Lower leg skin (tissue), 3 donors: ENCODE measurements around the gene CEP295NL.

Source experiments
- CTCF ChIP-seq, 3 donors: fragments of 450-650 bp; IDR thresholded peaks; one replicate each; pipeline ENCODE4 v1.5.1; 2016; ENCODE audit warnings: antibody characterized with exemption in 3 of 3, mild to moderate bottlenecking in 3 of 3, moderate library complexity in 2 of 3
- POLR2A ChIP-seq, 2 donors: fragments of 450-650 bp; IDR thresholded peaks; one replicate each; pipeline ENCODE4 v1.6.1; 2016 to 2017; ENCODE audit warnings: antibody characterized with exemption in 2 of 2, mild to moderate bottlenecking in 1 of 2, moderate library complexity in 1 of 2

DNA sequence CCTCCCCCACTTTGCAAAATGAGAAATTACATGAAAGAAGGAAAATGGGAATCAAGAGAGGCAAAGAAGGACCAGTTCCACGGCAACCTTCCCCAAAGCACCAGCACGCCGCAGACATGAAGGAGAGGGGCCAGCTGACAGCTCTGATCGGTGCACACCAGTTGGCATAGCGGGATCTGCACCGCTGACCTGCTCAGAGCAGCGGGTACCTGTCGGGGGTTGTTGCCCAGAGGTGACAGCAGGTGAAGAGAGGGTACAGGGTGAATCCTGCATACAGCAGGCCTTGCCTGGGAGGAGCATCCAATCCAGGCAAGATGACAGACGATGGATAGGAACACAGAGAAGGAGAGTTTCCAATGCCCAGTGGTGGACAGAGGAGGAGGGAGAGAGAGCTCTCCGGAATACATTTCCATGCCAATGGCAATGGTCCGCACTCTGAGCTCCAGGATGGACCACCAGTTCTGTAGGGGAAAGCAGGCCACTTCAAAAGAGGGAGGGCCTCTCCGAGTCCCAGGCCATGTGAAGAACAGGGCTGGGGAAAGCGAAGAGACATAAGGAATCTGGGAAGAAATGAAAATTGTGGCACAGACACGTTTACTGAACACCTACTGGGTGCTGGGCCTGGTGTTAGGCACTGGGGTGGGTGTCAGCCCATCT lies 24.0 kb downstream of the CEP295NL start:
- TF ChIP-seq CTCF (IDR thresholded peaks at IDR 0.05) (no peak), POLR2A (IDR thresholded peaks at IDR 0.05) (no peak)
